WERI-Rb-1 (cell line): Measurements from ENCODE around the gene SNAPC1.
"Not testable (repeated sequence)": the region's sequence is repeated elsewhere in the genome, so short reads cannot be mapped to it uniquely, and the experiment has no call there.

Experiments used
- DNase-seq: peaks from one replicate; pipeline ENCODE4 v3.0.0-alpha.2; 2020
- H3K27ac ChIP-seq: fragments of 250-450 bp; sonication (Bioruptor Pico); 2 replicates; pipeline ENCODE4 v1.5.1; 2020; ENCODE audit warnings: mild to moderate bottlenecking, moderate library complexity
- H3K27me3 ChIP-seq: fragments of 250-450 bp; sonication (Bioruptor Pico); 2 replicates; pipeline ENCODE4 v1.5.1; 2021; ENCODE audit warnings: mild to moderate bottlenecking, low read depth, moderate library complexity; ENCODE audit not compliant: insufficient read depth, severe bottlenecking
- H3K36me3 ChIP-seq: fragments of 250-450 bp; sonication (Bioruptor Pico); 2 replicates; pipeline ENCODE4 v1.5.1; 2020; ENCODE audit warnings: mild to moderate bottlenecking, moderate library complexity
- H3K4me3 ChIP-seq: 2 replicates; pipeline ENCODE4 v1.5.1; 2011; ENCODE audit warnings: low read depth, mild to moderate bottlenecking, control low read depth, low read length
- H3K9me3 ChIP-seq: fragments of 250-450 bp; sonication (Bioruptor Pico); 2 replicates; pipeline ENCODE4 v1.5.1; 2021; ENCODE audit warnings: mild to moderate bottlenecking, moderate library complexity; ENCODE audit not compliant: severe bottlenecking
- TF ChIP-seq, protein P1 (sequence below): IDR thresholded peaks from 2 replicates; pipeline ENCODE4 v1.5.1; 2011; ENCODE audit warnings: low read depth, mild to moderate bottlenecking, control low read depth, inconsistent platforms, low read length

SNAPC1 gene

GRCh38 chr14:61733972-61734371 lies 28.2 kb upstream of the SNAPC1 start:
- H3K4me3 ChIP-seq, result no peak overlapping the region
- TF ChIP-seq, protein P1, sequence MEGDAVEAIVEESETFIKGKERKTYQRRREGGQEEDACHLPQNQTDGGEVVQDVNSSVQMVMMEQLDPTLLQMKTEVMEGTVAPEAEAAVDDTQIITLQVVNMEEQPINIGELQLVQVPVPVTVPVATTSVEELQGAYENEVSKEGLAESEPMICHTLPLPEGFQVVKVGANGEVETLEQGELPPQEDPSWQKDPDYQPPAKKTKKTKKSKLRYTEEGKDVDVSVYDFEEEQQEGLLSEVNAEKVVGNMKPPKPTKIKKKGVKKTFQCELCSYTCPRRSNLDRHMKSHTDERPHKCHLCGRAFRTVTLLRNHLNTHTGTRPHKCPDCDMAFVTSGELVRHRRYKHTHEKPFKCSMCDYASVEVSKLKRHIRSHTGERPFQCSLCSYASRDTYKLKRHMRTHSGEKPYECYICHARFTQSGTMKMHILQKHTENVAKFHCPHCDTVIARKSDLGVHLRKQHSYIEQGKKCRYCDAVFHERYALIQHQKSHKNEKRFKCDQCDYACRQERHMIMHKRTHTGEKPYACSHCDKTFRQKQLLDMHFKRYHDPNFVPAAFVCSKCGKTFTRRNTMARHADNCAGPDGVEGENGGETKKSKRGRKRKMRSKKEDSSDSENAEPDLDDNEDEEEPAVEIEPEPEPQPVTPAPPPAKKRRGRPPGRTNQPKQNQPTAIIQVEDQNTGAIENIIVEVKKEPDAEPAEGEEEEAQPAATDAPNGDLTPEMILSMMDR, result no peak

GRCh38 chr14:61736751-61737150 lies 25.5 kb upstream of the SNAPC1 start:
- H3K27ac ChIP-seq, result no peak overlapping the region
- no peaks in the 10 kb centered on the region for H3K27me3 ChIP-seq
- peaks cover 93% of the 10 kb centered on the region for H3K36me3 ChIP-seq
- TF ChIP-seq, protein P1, result no peak
- no peak for DNase-seq
- no peak overlapping the region for H3K4me3 ChIP-seq
- no peaks in the 10 kb centered on the region for H3K9me3 ChIP-seq

More at GRCh38 chr14:61733972-61734371, 28.2 kb upstream of the SNAPC1 start:
- DNase-seq, result no peak
- Histone ChIP-seq H3K27ac (no peak overlapping the region), H3K36me3 (peaks cover 92% of the 10 kb centered on the region), H3K27me3 (no peaks in the 10 kb centered on the region), H3K9me3 (no peaks in the 10 kb centered on the region)

DNA sequence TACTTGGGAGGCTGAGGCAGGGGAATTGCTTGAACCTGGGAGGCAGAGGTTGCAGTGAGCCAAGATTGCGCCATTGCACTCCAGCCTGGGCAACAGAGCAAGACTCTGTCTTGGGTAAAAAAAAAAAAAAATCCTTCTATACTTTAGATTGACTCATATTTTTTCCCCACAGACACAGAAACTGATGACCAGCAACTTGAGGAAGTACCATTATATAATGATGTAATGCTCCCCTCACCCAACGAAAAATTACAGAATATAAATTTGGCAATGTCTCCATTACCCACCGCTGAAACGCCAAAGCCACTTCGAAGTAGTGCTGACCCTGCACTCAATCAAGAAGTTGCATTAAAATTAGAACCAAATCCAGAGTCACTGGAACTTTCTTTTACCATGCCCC lies 24.3 kb upstream of the SNAPC1 start:
- DNase-seq, result no peak
- H3K4me3 ChIP-seq, result no peak overlapping the region
- TF ChIP-seq, protein P1, result no peak
- H3K36me3 ChIP-seq, result peaks cover 92% of the 10 kb centered on the region
- no peak overlapping the region for H3K27ac ChIP-seq
- H3K27me3 ChIP-seq, result no peaks in the 10 kb centered on the region
- H3K9me3 ChIP-seq, result no peaks in the 10 kb centered on the region

GRCh38 chr14:61739133-61739532 lies 23.1 kb upstream of the SNAPC1 start:
- TF ChIP-seq, protein P1, result no peak
- Histone ChIP-seq H3K36me3 (peaks cover 94% of the 10 kb centered on the region), H3K9me3 (no peaks in the 10 kb centered on the region), H3K27ac (no peak overlapping the region), H3K4me3 (no peak overlapping the region), H3K27me3 (no peaks in the 10 kb centered on the region)
- no peak for DNase-seq

- Histone ChIP-seq H3K27ac (no peak overlapping the region), H3K36me3 (peaks cover 88% of the 10 kb centered on the region), H3K4me3 (no peak overlapping the region), H3K27me3 (no peaks in the 10 kb centered on the region), H3K9me3 (no peaks in the 10 kb centered on the region)
- TF ChIP-seq, protein P1, result no peak
- no peak for DNase-seq
These were observed 19.8 kb upstream of the SNAPC1 start for GRCh38 chr14:61742371-61742770.

- Histone ChIP-seq H3K27ac (no peak overlapping the region), H3K4me3 (no peak overlapping the region), H3K36me3 (peaks cover 73% of the 10 kb centered on the region), H3K27me3 (no peaks in the 10 kb centered on the region), H3K9me3 (no peaks in the 10 kb centered on the region)
- no peak for DNase-seq
- TF ChIP-seq, protein P1, result no peak
These were observed 18.0 kb upstream of the SNAPC1 start for GRCh38 chr14:61744238-61744637.

DNA sequence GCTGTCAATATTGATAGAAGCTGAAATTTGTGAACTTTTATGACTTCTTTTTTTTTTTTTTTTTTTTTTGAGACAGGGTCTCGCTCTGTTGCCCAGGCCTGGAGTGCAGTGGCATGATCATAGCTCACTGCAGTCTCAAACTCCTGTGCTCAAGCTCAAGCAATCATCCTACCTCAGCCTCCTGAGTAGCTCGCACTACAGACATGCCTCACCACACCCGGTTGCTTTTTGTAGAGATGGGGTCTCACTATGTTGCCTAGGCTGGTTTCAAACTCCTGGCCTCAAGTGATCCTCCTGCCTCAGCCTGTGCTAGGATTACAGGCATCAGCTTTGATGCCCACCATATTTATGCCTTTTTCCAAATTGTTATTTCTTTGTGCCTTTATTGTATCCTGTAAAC lies 15.9 kb upstream of the SNAPC1 start:
- not testable (repeated sequence) for H3K4me3 ChIP-seq, H3K27me3 ChIP-seq, H3K27ac ChIP-seq, DNase-seq, H3K9me3 ChIP-seq
- peaks cover 64% of the 10 kb centered on the region for H3K36me3 ChIP-seq
